GM19438 (cell line): ENCODE measurements around the gene EZR.

Source experiments
- ATAC-seq: cut with Tn5 transposase; IDR thresholded peaks from one replicate; pipeline ENCODE4 v1.9.1; 2021; ENCODE audit warnings: low read depth; ENCODE audit not compliant: unreplicated experiment

Gene EZR

DNA sequence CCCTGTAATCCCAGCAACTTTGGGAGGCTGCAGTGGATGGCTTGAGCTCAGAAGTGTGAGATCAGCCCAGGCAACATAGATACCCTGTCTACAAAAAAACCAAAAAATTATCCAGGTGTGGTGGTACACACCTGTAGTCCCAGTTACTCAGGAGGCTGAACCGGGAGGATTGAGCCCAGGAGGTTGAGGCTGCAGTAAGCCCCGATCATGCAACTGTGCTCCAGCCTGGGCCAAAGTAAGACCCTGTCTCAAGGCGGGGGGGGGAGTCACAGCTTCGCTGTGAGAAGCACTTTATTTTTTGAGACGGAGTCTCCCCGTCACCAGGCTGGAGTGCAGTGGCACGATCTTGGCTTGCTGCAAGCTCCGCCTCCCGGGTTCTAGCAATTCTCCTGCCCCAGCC is 54.2 kb downstream of the EZR start:
- ATAC-seq = no peak

GRCh38 chr6:158764183-158764849 is 54.9 kb downstream of the EZR start:
- ATAC-seq = no peak

DNA sequence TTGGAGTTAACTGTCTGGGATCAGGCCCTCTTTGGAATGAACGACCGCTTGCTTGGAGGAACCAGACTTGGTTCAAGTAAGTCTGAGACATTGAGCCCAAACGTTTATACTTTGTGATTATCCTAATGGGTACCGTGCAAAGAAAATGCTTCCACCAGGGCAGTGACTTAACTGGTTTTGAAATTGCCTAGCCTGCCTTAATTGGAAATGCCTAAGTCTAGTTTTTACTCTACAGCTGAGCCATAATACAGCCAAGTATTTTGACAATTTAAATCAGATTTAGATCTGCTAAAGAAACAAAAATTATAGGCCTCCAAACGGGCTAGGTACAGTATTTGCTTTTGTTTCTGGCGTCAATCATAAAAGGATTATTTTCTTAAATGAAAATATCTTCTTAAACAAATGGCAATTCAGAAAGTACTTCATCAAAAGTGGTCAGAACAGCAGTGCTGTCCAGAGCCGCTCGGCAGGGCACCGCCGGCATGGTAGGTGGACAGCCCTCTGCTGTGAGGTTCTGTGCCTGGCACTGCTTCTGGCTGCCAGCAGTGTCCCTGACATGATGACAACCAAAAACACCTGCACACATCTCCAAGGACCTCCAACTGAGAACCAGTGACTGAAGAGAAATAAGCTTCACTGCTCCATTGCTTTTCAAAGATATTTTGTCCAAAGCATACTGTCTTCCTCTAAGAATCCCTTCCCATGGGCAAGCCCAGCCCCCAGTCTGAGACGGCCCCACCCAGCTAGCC is 55.6 kb downstream of the EZR start:
- ATAC-seq = no peak

DNA sequence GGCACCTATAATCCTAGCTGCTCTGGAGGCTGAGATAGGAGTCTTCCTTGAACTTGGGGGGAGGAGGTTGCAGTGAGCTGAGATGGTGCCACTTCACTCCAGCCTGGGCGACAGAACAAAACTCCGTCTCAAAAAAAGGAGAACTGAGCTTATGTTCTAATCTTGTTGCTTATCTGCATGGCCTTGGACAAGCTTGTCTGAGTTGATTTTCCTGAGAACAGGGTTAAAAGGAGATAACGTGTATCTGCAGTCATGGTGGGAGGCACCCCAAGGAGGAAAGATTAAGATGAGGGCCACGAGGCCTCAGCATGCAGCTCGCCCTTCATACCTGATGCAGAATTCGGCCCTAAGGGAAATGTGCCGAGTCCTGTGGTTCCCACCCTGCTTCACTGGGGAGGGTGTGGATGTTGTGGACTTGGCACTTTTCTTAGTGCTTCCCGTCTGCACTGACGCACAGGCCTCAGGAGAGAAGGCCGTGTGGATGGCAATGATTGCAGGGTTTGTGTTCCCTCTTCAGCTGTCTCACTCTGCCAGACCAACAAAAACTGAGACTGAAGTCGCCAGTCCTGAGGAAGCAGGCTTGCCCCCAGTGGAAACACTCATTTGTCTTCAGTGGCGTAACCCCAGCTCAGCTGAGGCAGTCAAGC is 56.3 kb downstream of the EZR start:
- ATAC-seq = no peak

DNA sequence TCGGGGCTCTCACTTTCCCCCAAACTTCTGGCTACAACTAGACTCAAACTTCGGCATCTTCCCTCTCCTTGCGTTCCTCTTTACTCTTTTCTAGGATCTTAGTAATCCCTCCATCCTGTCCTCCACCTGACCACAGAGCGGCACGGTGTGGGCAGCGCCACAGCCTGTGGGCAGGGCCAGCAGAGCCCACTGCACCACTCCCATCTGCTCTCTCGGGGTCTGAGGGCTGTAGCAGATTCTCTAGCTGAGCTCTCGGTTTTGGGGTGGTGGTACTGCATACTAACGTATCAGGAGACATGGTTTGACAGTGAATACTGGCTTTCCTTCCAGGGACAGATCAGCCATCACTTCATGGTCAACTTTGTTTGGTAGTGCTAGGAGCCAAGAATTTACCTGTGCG is 57.4 kb downstream of the EZR start:
- no peak for ATAC-seq

- no peak for ATAC-seq
Observed at GRCh38 chr6:158760618-158761250, 58.4 kb downstream of the EZR start.

GRCh38 chr6:158759966-158760617 is 59.1 kb downstream of the EZR start:
- no peak for ATAC-seq

DNA sequence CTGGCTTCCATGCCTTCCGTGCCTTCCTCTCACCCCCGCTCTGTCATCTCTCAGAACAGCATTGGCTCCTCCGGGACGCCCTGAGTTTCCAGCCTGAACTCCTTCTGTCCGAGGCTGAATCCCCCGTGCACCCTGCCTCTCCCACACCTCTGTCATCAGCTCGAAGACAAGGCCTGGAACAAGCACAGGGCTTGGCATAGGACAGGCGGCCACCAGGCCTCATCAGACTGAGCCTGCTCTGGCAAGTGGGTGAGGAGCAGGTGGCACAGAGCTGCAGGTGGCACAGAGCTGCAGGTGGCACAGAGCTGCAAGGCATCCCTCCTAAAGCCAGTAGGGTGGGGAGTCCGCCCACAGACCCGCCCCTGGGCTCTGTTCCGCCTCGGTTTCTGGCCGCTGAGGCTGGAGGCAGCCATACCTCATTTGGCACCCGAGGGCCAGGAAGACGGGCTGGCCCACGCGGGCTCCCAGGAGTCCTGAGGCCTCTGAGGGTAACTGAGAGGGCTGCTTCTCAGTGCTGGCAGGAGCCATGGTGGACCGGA is 60.2 kb downstream of the EZR start:
- ATAC-seq = no peak

DNA sequence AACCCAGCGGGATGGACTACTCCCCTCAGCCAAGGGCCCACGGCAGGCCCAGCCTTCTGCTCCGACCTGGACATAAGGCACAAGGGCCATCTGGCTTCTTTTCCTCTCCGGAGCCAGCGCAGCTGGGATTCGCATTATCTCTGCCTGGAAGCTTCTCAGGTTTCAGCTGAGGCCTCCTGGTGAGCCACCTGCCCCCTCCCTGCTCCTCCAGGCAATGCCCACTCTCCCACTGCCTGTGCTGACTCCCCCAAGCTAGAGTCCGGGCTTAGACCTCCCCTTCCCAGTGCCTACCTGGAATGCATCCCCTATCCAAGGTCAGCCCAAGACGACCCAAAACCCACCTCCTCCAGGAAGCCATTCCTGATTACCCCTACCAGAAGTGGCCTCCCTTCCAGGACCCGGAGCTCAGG is 60.7 kb downstream of the EZR start:
- ATAC-seq = no peak

DNA sequence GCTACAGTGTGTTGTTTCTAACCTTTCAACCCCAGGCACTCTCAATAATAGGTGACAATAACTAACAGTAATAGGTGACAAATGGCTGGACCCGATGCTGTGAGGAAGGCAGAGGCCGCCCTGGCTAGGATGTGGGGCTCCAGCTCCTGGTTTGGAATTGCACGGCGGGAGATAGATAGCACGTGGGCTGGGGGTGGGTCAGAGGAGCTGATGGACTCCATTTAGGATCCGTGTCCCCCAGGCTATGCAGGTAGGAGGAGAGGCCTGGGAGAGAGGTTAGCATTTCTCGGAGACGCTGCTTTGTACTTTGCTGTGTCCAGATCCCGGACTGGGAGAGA is 61.4 kb downstream of the EZR start:
- no peak for ATAC-seq

DNA sequence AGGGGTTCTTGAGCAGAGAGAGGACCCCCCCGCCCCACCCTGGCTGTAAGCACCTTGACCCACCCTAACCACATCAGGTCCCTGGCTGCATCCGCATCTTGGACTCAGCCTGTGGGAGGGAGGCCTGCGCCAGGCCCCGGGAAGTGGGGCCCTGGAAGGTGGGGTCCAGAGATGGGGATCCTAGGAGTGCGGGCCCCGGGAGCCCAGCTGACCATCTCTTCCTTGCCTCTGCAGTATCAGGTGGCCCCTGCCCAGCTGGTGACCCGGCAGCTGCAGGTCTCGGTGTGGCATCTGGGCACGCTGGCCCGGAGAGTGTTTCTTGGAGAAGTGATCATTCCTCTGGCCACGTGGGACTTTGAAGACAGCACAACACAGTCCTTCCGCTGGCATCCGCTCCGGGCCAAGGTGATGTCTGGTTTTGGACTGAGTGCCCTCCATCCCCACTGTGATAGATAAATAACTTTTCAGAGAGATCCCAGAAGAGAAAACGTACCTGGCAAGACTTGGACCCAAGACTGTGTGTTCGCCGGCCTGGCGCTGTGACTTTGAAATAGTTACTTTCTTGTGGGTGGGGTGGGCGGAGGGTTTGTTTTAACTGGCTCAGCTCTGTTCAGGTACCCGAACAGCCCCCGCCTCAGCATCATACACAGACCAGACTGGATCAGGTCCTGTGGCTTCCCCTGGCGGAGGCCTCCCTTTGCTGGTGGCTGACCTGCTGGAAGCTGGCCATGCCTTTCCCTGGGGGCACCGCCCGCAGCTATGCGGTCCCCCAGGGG is 62.0 kb downstream of the EZR start:
- ATAC-seq = no peak

DNA sequence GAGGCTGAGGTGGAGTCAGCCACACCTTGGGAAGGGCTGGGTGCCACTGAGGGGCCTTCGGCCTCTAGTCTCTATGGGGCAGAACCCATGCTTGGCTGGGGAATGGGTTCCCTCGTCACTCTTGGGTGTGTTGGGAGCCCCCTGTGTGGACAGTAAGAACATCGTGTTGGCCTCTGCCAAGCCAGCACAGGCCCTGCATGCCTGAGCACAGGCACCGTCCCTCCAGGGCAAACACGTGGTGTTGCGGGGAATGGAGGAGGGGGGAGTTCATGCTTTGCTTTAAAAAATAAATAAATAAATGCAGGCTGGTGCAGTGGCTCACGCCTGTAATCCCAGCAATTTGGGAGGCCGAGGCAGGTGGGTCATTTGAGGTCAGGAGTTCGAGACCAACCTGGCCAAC is 63.0 kb downstream of the EZR start:
- ATAC-seq = no peak

GRCh38 chr6:158755636-158756035 is 63.5 kb downstream of the EZR start:
- no peak for ATAC-seq

GRCh38 chr6:158754738-158755137 is 64.4 kb downstream of the EZR start:
- no peak for ATAC-seq

DNA sequence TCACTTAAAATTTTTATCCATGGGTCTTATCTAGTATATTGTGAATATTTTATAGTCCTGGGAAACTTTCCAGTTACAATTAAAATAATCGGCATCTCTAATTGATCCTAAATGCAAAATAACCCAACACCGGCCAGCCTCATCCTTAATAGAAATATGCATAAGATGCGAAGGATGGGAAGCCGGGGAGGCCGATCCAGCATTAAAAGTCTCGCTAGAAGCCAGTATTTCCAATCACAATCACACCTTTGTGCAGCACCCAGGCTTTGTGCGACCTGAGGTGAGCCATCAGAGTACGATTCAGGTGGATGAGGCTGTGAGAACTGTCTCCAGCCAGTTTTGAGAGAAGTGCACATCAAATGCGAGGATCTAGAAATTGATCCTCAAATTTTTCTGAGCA is 65.4 kb downstream of the EZR start:
- no peak for ATAC-seq

DNA sequence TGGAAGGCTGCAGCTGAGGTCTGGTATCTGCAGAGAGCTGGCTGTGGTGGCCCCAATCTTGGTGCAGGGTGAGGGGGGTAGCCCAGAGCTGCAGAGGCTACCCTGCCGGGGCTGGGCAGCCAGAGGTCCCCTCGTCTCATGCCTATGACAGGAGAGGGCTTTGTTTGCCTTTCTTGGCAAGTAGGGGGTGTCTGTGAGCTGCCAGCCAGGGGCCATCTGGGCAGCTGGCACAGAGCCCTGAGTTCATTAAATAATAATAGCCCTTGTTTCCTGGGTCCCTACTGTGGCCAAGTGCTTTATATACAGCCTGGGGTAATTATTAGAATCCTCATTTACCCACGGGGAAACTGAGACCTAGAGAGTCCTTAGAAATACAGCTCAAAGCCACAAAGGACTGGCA is 66.6 kb downstream of the EZR start:
- ATAC-seq = no peak

- ATAC-seq = no peak
Observed at GRCh38 chr6:158751921-158752320, 67.2 kb downstream of the EZR start.

GRCh38 chr6:158751224-158751623 is 67.9 kb downstream of the EZR start:
- ATAC-seq = no peak

- no peak for ATAC-seq
Observed at GRCh38 chr6:158744986-158745430, 74.2 kb downstream of the EZR start.
